Measurements from ENCODE around the gene IGSF21. TPM values are rescaled to one million over a fixed set of nuclear protein-coding genes. Genes with fewer than 3 reads are reported as not detected.

Gene IGSF21
- total RNA-seq, 1 experiment from 2014 or later: 30.5 TPM

DNA sequence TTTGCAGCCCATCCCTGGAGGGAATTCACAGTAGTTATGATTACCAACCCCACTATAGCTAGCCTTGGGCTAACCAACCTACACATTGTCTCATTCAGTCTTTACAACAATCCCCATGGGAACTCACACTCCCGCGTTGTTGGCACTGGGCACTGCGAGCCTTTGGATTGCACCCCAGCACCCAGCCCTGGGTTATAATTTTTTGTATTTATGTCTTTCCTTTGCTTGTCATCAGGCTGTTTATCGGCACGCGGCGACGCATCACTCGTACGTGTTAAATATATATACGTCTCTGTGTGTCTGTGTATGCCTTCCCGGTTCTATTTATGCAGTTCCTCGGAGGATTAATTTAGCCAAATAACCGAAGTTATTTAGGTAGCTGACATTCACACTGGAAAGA is 47.2 kb upstream of the IGSF21 start:
- Mint-ChIP-seq H3K27me3 (ENCODE audit: low read depth) (peaks cover 56% of the 10 kb centered on the region), H3K36me3 (no peaks in the 10 kb centered on the region), H3K4me1 (no peaks in the 10 kb centered on the region), H3K4me3 (no peak overlapping the region), H3K27ac (no peak overlapping the region), H3K9me3 (no peaks in the 10 kb centered on the region)
- no peak for DNase-seq (ENCODE audit: low spot score)
- ChIA-PET CTCF (interaction anchor here (0.9 kb wide), 1 partner anchor 19 kb away, joined by 3 read pairs; no protein-coding TSS in a partner anchor), POLR2A (no interaction called here)
- TF ChIP-seq ZNF138 (CRISPR knock-in tag; conservative IDR thresholded peaks at IDR 0.05) (no peak), ATF2 (CRISPR knock-in tag; IDR thresholded peaks at IDR 0.05; ENCODE audit: borderline replicate concordance, low read depth) (no peak)
- TF ChIP-seq, protein P1, sequence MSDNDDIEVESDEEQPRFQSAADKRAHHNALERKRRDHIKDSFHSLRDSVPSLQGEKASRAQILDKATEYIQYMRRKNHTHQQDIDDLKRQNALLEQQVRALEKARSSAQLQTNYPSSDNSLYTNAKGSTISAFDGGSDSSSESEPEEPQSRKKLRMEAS (CRISPR knock-in tag; IDR thresholded peaks at IDR 0.05): no peak
- no peak for ATAC-seq

DNA sequence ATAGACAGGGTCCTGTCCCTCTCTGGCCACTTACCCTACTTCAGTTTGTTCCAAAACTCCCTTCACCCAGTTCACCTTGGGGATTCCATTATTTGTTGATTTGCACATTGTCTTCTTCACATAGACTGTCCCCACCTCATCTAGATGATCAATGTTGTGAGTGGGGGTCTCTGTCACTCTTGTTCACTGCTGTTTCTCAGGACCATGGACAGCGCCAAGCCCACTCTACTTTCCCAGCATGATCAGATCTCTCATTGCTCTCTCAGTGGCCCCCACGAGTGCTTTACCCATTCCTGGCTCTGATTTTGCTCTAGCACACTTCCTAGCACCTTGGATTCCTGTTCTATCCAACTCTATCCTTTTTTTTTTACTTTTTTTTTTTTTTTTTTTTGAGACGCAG is 45.4 kb upstream of the IGSF21 start:
- Mint-ChIP-seq H3K4me3 (no peak overlapping the region), H3K27me3 (ENCODE audit: low read depth) (peaks cover 60% of the 10 kb centered on the region), H3K27ac (no peak overlapping the region), H3K36me3 (no peaks in the 10 kb centered on the region), H3K4me1 (no peaks in the 10 kb centered on the region), H3K9me3 (no peaks in the 10 kb centered on the region)
- ChIA-PET CTCF (interaction anchor here (0.6 to 0.7 kb wide), 4 partner anchors 22 to 158 kb away, joined by 3 to 6 read pairs (median 3); no protein-coding TSS in a partner anchor), POLR2A (interaction anchor here (0.6 to 0.7 kb wide), 2 partner anchors 18 to 242 kb away, joined by 3 to 5 read pairs; no protein-coding TSS in a partner anchor)
- ATAC-seq (no peak), DNase-seq (ENCODE audit: low spot score) (peak; percentile 49)
- TF ChIP-seq PRRX2 (CRISPR knock-in tag; IDR thresholded peaks at IDR 0.05) (no peak), ARID4B (CRISPR knock-in tag; IDR thresholded peaks at IDR 0.05; ENCODE audit: borderline replicate concordance) (0 out of 2 replicates have a peak, but pooled peaks have one; percentile 40), RORB (CRISPR knock-in tag; IDR thresholded peaks at IDR 0.05) (no peak), HMGA2 (CRISPR knock-in tag; IDR thresholded peaks at IDR 0.05) (no peak), SMAD4 (CRISPR knock-in tag; IDR thresholded peaks at IDR 0.05) (0 out of 2 replicates have a peak, but pooled peaks have one; percentile 21), FOXK1 (CRISPR knock-in tag; IDR thresholded peaks at IDR 0.05) (0 out of 2 replicates have a peak, but pooled peaks have one; percentile 17)
- TF ChIP-seq, protein P2, sequence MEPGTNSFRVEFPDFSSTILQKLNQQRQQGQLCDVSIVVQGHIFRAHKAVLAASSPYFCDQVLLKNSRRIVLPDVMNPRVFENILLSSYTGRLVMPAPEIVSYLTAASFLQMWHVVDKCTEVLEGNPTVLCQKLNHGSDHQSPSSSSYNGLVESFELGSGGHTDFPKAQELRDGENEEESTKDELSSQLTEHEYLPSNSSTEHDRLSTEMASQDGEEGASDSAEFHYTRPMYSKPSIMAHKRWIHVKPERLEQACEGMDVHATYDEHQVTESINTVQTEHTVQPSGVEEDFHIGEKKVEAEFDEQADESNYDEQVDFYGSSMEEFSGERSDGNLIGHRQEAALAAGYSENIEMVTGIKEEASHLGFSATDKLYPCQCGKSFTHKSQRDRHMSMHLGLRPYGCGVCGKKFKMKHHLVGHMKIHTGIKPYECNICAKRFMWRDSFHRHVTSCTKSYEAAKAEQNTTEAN (CRISPR knock-in tag; IDR thresholded peaks at IDR 0.05): no peak

DNA sequence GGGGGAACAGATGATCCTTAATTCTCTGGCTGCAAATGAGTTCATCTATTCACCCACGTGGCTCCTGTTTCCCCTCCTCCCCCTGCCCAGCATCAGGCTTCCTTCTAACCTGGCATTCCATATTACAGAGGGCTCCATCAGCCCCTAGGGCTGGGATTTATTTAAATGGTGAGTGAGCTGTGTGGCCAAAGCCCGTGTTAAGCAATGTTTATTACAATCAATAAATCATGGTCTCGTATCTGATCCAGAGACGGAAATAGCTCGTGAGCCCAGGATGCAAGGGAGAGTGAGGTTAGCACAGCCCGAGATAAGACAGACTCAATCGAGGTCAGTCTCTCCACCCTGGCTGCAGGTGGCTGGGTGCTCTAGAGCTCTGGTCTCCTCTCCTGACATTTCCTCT is 43.1 kb upstream of the IGSF21 start:
- CTCF ChIA-PET: interaction anchor here (0.9 to 1.1 kb wide), 2 partner anchors 23 to 45 kb away, joined by 3 read pairs; no protein-coding TSS in a partner anchor
- H3K4me3 Mint-ChIP-seq: no peak overlapping the region
- TF ChIP-seq TEAD4 (CRISPR knock-in tag; IDR thresholded peaks at IDR 0.05) (no peak), EMX1 (CRISPR knock-in tag; IDR thresholded peaks at IDR 0.05) (no peak), ZNF512 (CRISPR knock-in tag; IDR thresholded peaks at IDR 0.05; ENCODE audit: borderline replicate concordance) (no peak), KAT7 (CRISPR knock-in tag; IDR thresholded peaks at IDR 0.05; ENCODE audit: borderline replicate concordance) (no peak), ZBTB21 (CRISPR knock-in tag; IDR thresholded peaks at IDR 0.05; ENCODE audit: borderline replicate concordance) (no peak), ZNF416 (CRISPR knock-in tag; IDR thresholded peaks at IDR 0.05) (no peak)
- TF ChIP-seq, protein P3, sequence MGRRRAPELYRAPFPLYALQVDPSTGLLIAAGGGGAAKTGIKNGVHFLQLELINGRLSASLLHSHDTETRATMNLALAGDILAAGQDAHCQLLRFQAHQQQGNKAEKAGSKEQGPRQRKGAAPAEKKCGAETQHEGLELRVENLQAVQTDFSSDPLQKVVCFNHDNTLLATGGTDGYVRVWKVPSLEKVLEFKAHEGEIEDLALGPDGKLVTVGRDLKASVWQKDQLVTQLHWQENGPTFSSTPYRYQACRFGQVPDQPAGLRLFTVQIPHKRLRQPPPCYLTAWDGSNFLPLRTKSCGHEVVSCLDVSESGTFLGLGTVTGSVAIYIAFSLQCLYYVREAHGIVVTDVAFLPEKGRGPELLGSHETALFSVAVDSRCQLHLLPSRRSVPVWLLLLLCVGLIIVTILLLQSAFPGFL (CRISPR knock-in tag; IDR thresholded peaks at IDR 0.05; ENCODE audit: borderline replicate concordance): no peak
- TF ChIP-seq, protein P4, sequence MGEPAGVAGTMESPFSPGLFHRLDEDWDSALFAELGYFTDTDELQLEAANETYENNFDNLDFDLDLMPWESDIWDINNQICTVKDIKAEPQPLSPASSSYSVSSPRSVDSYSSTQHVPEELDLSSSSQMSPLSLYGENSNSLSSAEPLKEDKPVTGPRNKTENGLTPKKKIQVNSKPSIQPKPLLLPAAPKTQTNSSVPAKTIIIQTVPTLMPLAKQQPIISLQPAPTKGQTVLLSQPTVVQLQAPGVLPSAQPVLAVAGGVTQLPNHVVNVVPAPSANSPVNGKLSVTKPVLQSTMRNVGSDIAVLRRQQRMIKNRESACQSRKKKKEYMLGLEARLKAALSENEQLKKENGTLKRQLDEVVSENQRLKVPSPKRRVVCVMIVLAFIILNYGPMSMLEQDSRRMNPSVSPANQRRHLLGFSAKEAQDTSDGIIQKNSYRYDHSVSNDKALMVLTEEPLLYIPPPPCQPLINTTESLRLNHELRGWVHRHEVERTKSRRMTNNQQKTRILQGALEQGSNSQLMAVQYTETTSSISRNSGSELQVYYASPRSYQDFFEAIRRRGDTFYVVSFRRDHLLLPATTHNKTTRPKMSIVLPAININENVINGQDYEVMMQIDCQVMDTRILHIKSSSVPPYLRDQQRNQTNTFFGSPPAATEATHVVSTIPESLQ (CRISPR knock-in tag; IDR thresholded peaks at IDR 0.05): no peak
- TF ChIP-seq, protein P5, sequence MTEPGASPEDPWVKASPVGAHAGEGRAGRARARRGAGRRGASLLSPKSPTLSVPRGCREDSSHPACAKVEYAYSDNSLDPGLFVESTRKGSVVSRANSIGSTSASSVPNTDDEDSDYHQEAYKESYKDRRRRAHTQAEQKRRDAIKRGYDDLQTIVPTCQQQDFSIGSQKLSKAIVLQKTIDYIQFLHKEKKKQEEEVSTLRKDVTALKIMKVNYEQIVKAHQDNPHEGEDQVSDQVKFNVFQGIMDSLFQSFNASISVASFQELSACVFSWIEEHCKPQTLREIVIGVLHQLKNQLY (CRISPR knock-in tag; IDR thresholded peaks at IDR 0.05): no peak

More for the DNA sequence above, 43.1 kb upstream of the IGSF21 start:
- H3K4me1 Mint-ChIP-seq: no peaks in the 10 kb centered on the region
- H3K27me3 Mint-ChIP-seq (ENCODE audit: low read depth): peaks cover 58% of the 10 kb centered on the region
- H3K27ac Mint-ChIP-seq: no peak overlapping the region
- H3K36me3 Mint-ChIP-seq: no peaks in the 10 kb centered on the region
- POLR2A ChIA-PET: no interaction called here
- ATAC-seq (no peak), DNase-seq (ENCODE audit: low spot score) (no peak)
- H3K9me3 Mint-ChIP-seq: no peaks in the 10 kb centered on the region

Data from WTC11 (cell line).